GM12891 (cell line): ENCODE data around the gene HDAC4.

ENCODE experiments used
- PAX5 ChIP-seq: IDR thresholded peaks from 2 replicates; pipeline ENCODE4 v1.6.1; 2011; ENCODE audit warnings: low read length, moderate library complexity, mild to moderate bottlenecking; ENCODE audit not compliant: insufficient read depth, severe bottlenecking
- POLR2A ChIP-seq: IDR thresholded peaks from 2 replicates; pipeline ENCODE4 v1.6.1; 2011; ENCODE audit warnings: low read depth, low read length, control low read depth
- POLR2AphosphoS5 ChIP-seq: IDR thresholded peaks from 2 replicates; pipeline ENCODE4 v1.6.1; 2011; ENCODE audit warnings: low read depth, low read length, control low read depth
- POU2F2 ChIP-seq: IDR thresholded peaks from 2 replicates; pipeline ENCODE4 v1.6.1; 2011; ENCODE audit warnings: low read depth, mild to moderate bottlenecking, control low read depth, low read length, moderate library complexity
- TAF1 ChIP-seq: IDR thresholded peaks from 2 replicates; pipeline ENCODE4 v1.6.1; 2011; ENCODE audit warnings: low read depth, low read length, control low read depth

- TF ChIP-seq POLR2A = no peak
- TF ChIP-seq TAF1 = no peak
- TF ChIP-seq POLR2AphosphoS5 = no peak
- TF ChIP-seq POU2F2 = no peak
- no peak for TF ChIP-seq PAX5
Observed at GRCh38 chr2:239048736-239049135, 352.1 kb downstream of the HDAC4 start.
